Measurements from ENCODE around the gene GID4.

GID4 gene

GRCh38 chr17:18040261-18040858 is 1.2 kb downstream of the GID4 start:
- Histone ChIP-seq H3K9ac (ENCODE audit: low read depth, low read length, poor library complexity, severe bottlenecking) (peak overlapping the region; percentile 87), H3K9me3 (ENCODE audit: insufficient read depth, low read depth, low read length) (no peaks in the 10 kb centered on the region), H3K36me3 (ENCODE audit: insufficient read depth, low read length) (no peaks in the 10 kb centered on the region), H3K79me2 (ENCODE audit: insufficient read depth, low read length) (peaks cover 60% of the 10 kb centered on the region), H3K27me3 (ENCODE audit: insufficient read depth, low read length, poor library complexity, severe bottlenecking) (no peaks in the 10 kb centered on the region), H3K9me2 (replicated peaks; ENCODE audit: low read depth, low read length) (no peaks in the 10 kb centered on the region), H3K4me3 (ENCODE audit: low read length, poor library complexity, severe bottlenecking) (peak overlapping the region; percentile 97), H4K20me1 (ENCODE audit: insufficient read depth, low read length, poor library complexity, severe bottlenecking) (peaks cover 28% of the 10 kb centered on the region), H3F3A (ENCODE audit: low read depth) (no peaks in the 10 kb centered on the region), H3K4me2 (ENCODE audit: low read depth, low read length, poor library complexity, severe bottlenecking) (peak overlapping the region; percentile 99), H2AFZ (ENCODE audit: low read length) (peak overlapping the region; percentile 78; the same call in 1 of the 2 replicates), H3K4me1 (ENCODE audit: insufficient read depth, low read length, poor library complexity, severe bottlenecking) (peaks cover 45% of the 10 kb centered on the region)
- TF ChIP-seq EZH2phosphoT487 (IDR thresholded peaks at IDR 0.05; ENCODE audit: borderline replicate concordance) (no peak), CTCF (conservative IDR thresholded peaks at IDR 0.05; ENCODE audit: low read length) (no peak)

GRCh38 chr17:18041776-18042175 is 2.6 kb downstream of the GID4 start:
- peaks cover 28% of the 10 kb centered on the region for H4K20me1 ChIP-seq (ENCODE audit: insufficient read depth, low read length, poor library complexity, severe bottlenecking)
- H3K79me2 ChIP-seq (ENCODE audit: insufficient read depth, low read length) = peaks cover 52% of the 10 kb centered on the region
- no peaks in the 10 kb centered on the region; the same call in 1 of the 2 replicates for H3K36me3 ChIP-seq (ENCODE audit: insufficient read depth, low read length)
- H3F3A ChIP-seq (ENCODE audit: low read depth) = no peaks in the 10 kb centered on the region
- H2AFZ ChIP-seq (ENCODE audit: low read length) = no peak overlapping the region
- peak overlapping the region; percentile 99 for H3K4me2 ChIP-seq (ENCODE audit: low read depth, low read length, poor library complexity, severe bottlenecking)
- TF ChIP-seq EZH2phosphoT487 (IDR thresholded peaks at IDR 0.05; ENCODE audit: borderline replicate concordance) (no peak), CTCF (conservative IDR thresholded peaks at IDR 0.05; ENCODE audit: low read length) (no peak)
- H3K27me3 ChIP-seq (ENCODE audit: insufficient read depth, low read length, poor library complexity, severe bottlenecking) = no peaks in the 10 kb centered on the region
- peak overlapping the region; percentile 87 for H3K9ac ChIP-seq (ENCODE audit: low read depth, low read length, poor library complexity, severe bottlenecking)
- peaks cover 45% of the 10 kb centered on the region for H3K4me1 ChIP-seq (ENCODE audit: insufficient read depth, low read length, poor library complexity, severe bottlenecking)
- H3K9me3 ChIP-seq (ENCODE audit: insufficient read depth, low read depth, low read length) = no peaks in the 10 kb centered on the region
- H3K9me2 ChIP-seq (replicated peaks; ENCODE audit: low read depth, low read length) = no peaks in the 10 kb centered on the region
- peak overlapping the region; percentile 97 for H3K4me3 ChIP-seq (ENCODE audit: low read length, poor library complexity, severe bottlenecking)

- no peaks in the 10 kb centered on the region for H3K9me3 ChIP-seq (ENCODE audit: insufficient read depth, low read depth, low read length)
- peak overlapping the region; percentile 1 for H3K9ac ChIP-seq (ENCODE audit: low read depth, low read length, poor library complexity, severe bottlenecking)
- no peaks in the 10 kb centered on the region for H3K9me2 ChIP-seq (replicated peaks; ENCODE audit: low read depth, low read length)
- peaks cover 38% of the 10 kb centered on the region for H3K4me1 ChIP-seq (ENCODE audit: insufficient read depth, low read length, poor library complexity, severe bottlenecking)
- TF ChIP-seq EZH2phosphoT487 (IDR thresholded peaks at IDR 0.05; ENCODE audit: borderline replicate concordance) (no peak), CTCF (conservative IDR thresholded peaks at IDR 0.05; ENCODE audit: low read length) (no peak)
- no peaks in the 10 kb centered on the region for H3K27me3 ChIP-seq (ENCODE audit: insufficient read depth, low read length, poor library complexity, severe bottlenecking)
- H3F3A ChIP-seq (ENCODE audit: low read depth) = no peaks in the 10 kb centered on the region
- H3K4me2 ChIP-seq (ENCODE audit: low read depth, low read length, poor library complexity, severe bottlenecking) = peak overlapping the region; percentile 99
- H3K79me2 ChIP-seq (ENCODE audit: insufficient read depth, low read length) = peaks cover 42% of the 10 kb centered on the region
- peaks cover 28% of the 10 kb centered on the region for H4K20me1 ChIP-seq (ENCODE audit: insufficient read depth, low read length, poor library complexity, severe bottlenecking)
- peak overlapping the region; percentile 97 for H3K4me3 ChIP-seq (ENCODE audit: low read length, poor library complexity, severe bottlenecking)
- no peak overlapping the region for H2AFZ ChIP-seq (ENCODE audit: low read length)
- no peaks in the 10 kb centered on the region; the same call in 1 of the 2 replicates for H3K36me3 ChIP-seq (ENCODE audit: insufficient read depth, low read length)
These were observed 3.8 kb downstream of the GID4 start for GRCh38 chr17:18042983-18043382.

All from Loucy (cell line).